ENCODE data around the gene STK17B. TPM values are rescaled to one million over a fixed set of nuclear protein-coding genes. Genes with fewer than 3 reads are reported as not detected.

Gene STK17B
- total and polyA plus RNA-seq, 2 of the 13 experiments (the other 11 are each of a cell fraction or from before 2014, with no cell fraction given): 1.6 to 4.5 TPM

- TF ChIP-seq GPBP1L1 (CRISPR knock-in tag; IDR thresholded peaks at IDR 0.05) (no peak), ONECUT2 (CRISPR knock-in tag; IDR thresholded peaks at IDR 0.05) (no peak), MEIS2 (CRISPR knock-in tag; IDR thresholded peaks at IDR 0.05) (no peak; the same call in 1 of the 2 replicates), ISL2 (CRISPR knock-in tag; IDR thresholded peaks at IDR 0.05) (no peak), PAX8 (CRISPR knock-in tag; IDR thresholded peaks at IDR 0.05; ENCODE audit: borderline replicate concordance) (0 out of 2 replicates have a peak, but pooled peaks have one; percentile 81), KMT2B (CRISPR knock-in tag; IDR thresholded peaks at IDR 0.05) (peak; percentile 60), BRCA1 (CRISPR knock-in tag; IDR thresholded peaks at IDR 0.05) (no peak), TARDBP (CRISPR knock-in tag; IDR thresholded peaks at IDR 0.05) (no peak), PRPF4 (IDR thresholded peaks at IDR 0.05; ENCODE audit: low read depth, low read length, poor library complexity, severe bottlenecking) (no peak), DMTF1 (CRISPR knock-in tag; IDR thresholded peaks at IDR 0.05) (no peak), ETV5 (CRISPR knock-in tag; IDR thresholded peaks at IDR 0.05; ENCODE audit: borderline replicate concordance) (no peak), PREB (CRISPR knock-in tag; IDR thresholded peaks at IDR 0.05) (peak; percentile 69; the same call in 1 of the 2 replicates), PBX3 (CRISPR knock-in tag; IDR thresholded peaks at IDR 0.05; ENCODE audit: borderline replicate concordance) (0 out of 2 replicates have a peak, but pooled peaks have one; percentile 65), ZNF609 (CRISPR knock-in tag; IDR thresholded peaks at IDR 0.05; ENCODE audit: borderline replicate concordance) (peak; percentile 38; the same call in 1 of the 2 replicates), THAP7 (CRISPR knock-in tag; IDR thresholded peaks at IDR 0.05) (no peak), ZNF205 (CRISPR knock-in tag; IDR thresholded peaks at IDR 0.05) (0 out of 2 replicates have a peak, but pooled peaks have one; percentile 24), SRY (CRISPR knock-in tag; IDR thresholded peaks at IDR 0.05) (no peak)
Observed at GRCh38 chr2:196171248-196171871, at the start of gene STK17B (continued).

Data from HepG2 (cell line).